Measurements from ENCODE around the gene MTMR8. TPM values are rescaled to one million over a fixed set of nuclear protein-coding genes. Genes with fewer than 3 reads are reported as not detected.

MTMR8 gene
- total and polyA plus RNA-seq, 2 donors (not counting 1 experiment from before 2014, with no cell fraction given): 0.07 to 0.66 TPM

- no peaks in the 10 kb centered on the region for H3K4me1 ChIP-seq (ENCODE audit: control insufficient read depth, extremely low read depth, insufficient read depth, low read length)
- H3K36me3 ChIP-seq (ENCODE audit: control insufficient read depth, insufficient read depth, low read length): no peaks in the 10 kb centered on the region
- no peak overlapping the region for H3K4me3 ChIP-seq (replicated peaks in 1 of 4; ENCODE audit: control extremely low read depth in 1 of 4, insufficient read depth in 1 of 4, low read depth in 3 of 4, low read length in 4 of 4)
- no peak for DNase-seq (ENCODE audit: low read depth in 2 of 2)
- no peak overlapping the region for H3K4me2 ChIP-seq (ENCODE audit: extremely low read depth, insufficient read depth, low read length)
- no peaks in the 10 kb centered on the region for H3K27me3 ChIP-seq (ENCODE audit: control insufficient read depth, insufficient read depth, low read length)
- no peak overlapping the region for H3K27ac ChIP-seq (ENCODE audit: insufficient read depth, low read length)
- no peaks in the 10 kb centered on the region for H3K9me3 ChIP-seq (ENCODE audit: control insufficient read depth, insufficient read depth, low read depth, low read length)
- no peak overlapping the region for H2AFZ ChIP-seq (ENCODE audit: low read length)
- H3K79me2 ChIP-seq (ENCODE audit: control insufficient read depth, insufficient read depth, low read length): no peaks in the 10 kb centered on the region
- TF ChIP-seq CTCF (conservative IDR thresholded peaks at IDR 0.05 in 1 of 2, IDR thresholded peaks at IDR 0.05 in 1 of 2; ENCODE audit: low read depth in 1 of 2, low read length in 2 of 2) (no peak), EZH2 (IDR thresholded peaks at IDR 0.05; ENCODE audit: low read length, missing control alignments) (no peak)
- no peaks in the 10 kb centered on the region for H4K20me1 ChIP-seq (ENCODE audit: control insufficient read depth, extremely low read depth, insufficient read depth, low read length)
- H3K9ac ChIP-seq (ENCODE audit: insufficient read depth, low read length): no peak overlapping the region
These were observed 44.7 kb downstream of the MTMR8 start for GRCh38 chrX:64350521-64350920.

DNA sequence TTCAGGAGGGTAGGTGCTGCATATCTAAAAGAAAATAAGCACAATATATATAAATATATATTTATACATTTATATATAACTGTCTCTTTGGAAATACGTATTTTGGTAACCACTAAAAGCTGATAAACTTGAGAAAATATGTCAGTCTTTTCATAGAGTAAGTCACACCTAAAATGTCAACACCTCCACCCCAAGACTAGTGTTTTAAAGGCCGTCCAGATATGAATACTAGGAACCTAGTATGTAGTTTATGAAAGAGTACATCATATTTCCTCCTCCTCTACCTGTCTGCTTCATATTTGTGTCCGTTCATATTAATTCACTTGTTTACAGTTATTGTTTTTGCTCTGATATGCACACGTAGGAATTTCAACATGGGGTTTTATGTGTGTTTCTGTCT, 45.2 kb downstream of the MTMR8 start:
- TF ChIP-seq EZH2 (IDR thresholded peaks at IDR 0.05; ENCODE audit: low read length, missing control alignments): no peak
- TF ChIP-seq CTCF (conservative IDR thresholded peaks at IDR 0.05 in 1 of 2, IDR thresholded peaks at IDR 0.05 in 1 of 2; ENCODE audit: low read depth in 1 of 2, low read length in 2 of 2): no peak
- Histone ChIP-seq H3K9me3 (ENCODE audit: control insufficient read depth, insufficient read depth, low read depth, low read length) (no peaks in the 10 kb centered on the region), H2AFZ (ENCODE audit: low read length) (no peak overlapping the region), H3K27ac (ENCODE audit: insufficient read depth, low read length) (no peak overlapping the region), H3K27me3 (ENCODE audit: control insufficient read depth, insufficient read depth, low read length) (no peaks in the 10 kb centered on the region), H3K4me3 (replicated peaks in 1 of 4; ENCODE audit: control extremely low read depth in 1 of 4, insufficient read depth in 1 of 4, low read depth in 3 of 4, low read length in 4 of 4) (no peak overlapping the region), H3K79me2 (ENCODE audit: control insufficient read depth, insufficient read depth, low read length) (no peaks in the 10 kb centered on the region), H3K4me1 (ENCODE audit: control insufficient read depth, extremely low read depth, insufficient read depth, low read length) (no peaks in the 10 kb centered on the region), H3K36me3 (ENCODE audit: control insufficient read depth, insufficient read depth, low read length) (no peaks in the 10 kb centered on the region), H3K4me2 (ENCODE audit: extremely low read depth, insufficient read depth, low read length) (no peak overlapping the region), H3K9ac (ENCODE audit: insufficient read depth, low read length) (no peak overlapping the region), H4K20me1 (ENCODE audit: control insufficient read depth, extremely low read depth, insufficient read depth, low read length) (no peaks in the 10 kb centered on the region)
- no peak for DNase-seq (ENCODE audit: low read depth in 2 of 2)

- H3K27me3 ChIP-seq (ENCODE audit: control insufficient read depth, insufficient read depth, low read length): no peaks in the 10 kb centered on the region
These were observed 52.4 kb downstream of the MTMR8 start for GRCh38 chrX:64342811-64343210.

More at GRCh38 chrX:64342811-64343210, 52.4 kb downstream of the MTMR8 start:
- DNase-seq (ENCODE audit: low read depth in 2 of 2): no peak
- no peak for TF ChIP-seq CTCF (conservative IDR thresholded peaks at IDR 0.05 in 1 of 2, IDR thresholded peaks at IDR 0.05 in 1 of 2; ENCODE audit: low read depth in 1 of 2, low read length in 2 of 2)
- TF ChIP-seq EZH2 (IDR thresholded peaks at IDR 0.05; ENCODE audit: low read length, missing control alignments): no peak
- Histone ChIP-seq H3K9me3 (ENCODE audit: control insufficient read depth, insufficient read depth, low read depth, low read length) (no peaks in the 10 kb centered on the region), H3K27ac (ENCODE audit: insufficient read depth, low read length) (no peak overlapping the region), H3K4me1 (ENCODE audit: control insufficient read depth, extremely low read depth, insufficient read depth, low read length) (no peaks in the 10 kb centered on the region), H3K79me2 (ENCODE audit: control insufficient read depth, insufficient read depth, low read length) (no peaks in the 10 kb centered on the region), H2AFZ (ENCODE audit: low read length) (no peak overlapping the region), H3K36me3 (ENCODE audit: control insufficient read depth, insufficient read depth, low read length) (no peaks in the 10 kb centered on the region), H3K4me2 (ENCODE audit: extremely low read depth, insufficient read depth, low read length) (no peak overlapping the region), H4K20me1 (ENCODE audit: control insufficient read depth, extremely low read depth, insufficient read depth, low read length) (no peaks in the 10 kb centered on the region), H3K4me3 (replicated peaks in 1 of 4; ENCODE audit: control extremely low read depth in 1 of 4, insufficient read depth in 1 of 4, low read depth in 3 of 4, low read length in 4 of 4) (no peak overlapping the region), H3K9ac (ENCODE audit: insufficient read depth, low read length) (no peak overlapping the region)
